ENCODE measurements around the gene CNTNAP2.

The CNTNAP2 gene

GRCh38 chr7:147012666-147013065 lies 896.1 kb downstream of the CNTNAP2 start:
- DNase-seq: no peak

GRCh38 chr7:147013825-147014224 lies 897.2 kb downstream of the CNTNAP2 start:
- no peak for DNase-seq

GRCh38 chr7:147014286-147014955 lies 897.8 kb downstream of the CNTNAP2 start:
- no peak for DNase-seq

GRCh38 chr7:147015999-147016398 lies 899.4 kb downstream of the CNTNAP2 start:
- no peak for DNase-seq

GRCh38 chr7:147022056-147022455 lies 905.5 kb downstream of the CNTNAP2 start:
- no peak for DNase-seq

GRCh38 chr7:147023440-147023839 lies 906.8 kb downstream of the CNTNAP2 start:
- DNase-seq: peak in 1 of 51 donors; percentile 3

- no peak for DNase-seq
Measured at GRCh38 chr7:147029953-147030352, 913.4 kb downstream of the CNTNAP2 start.

GRCh38 chr7:147033641-147034040 lies 917.0 kb downstream of the CNTNAP2 start:
- no peak for DNase-seq

- no peak for DNase-seq
Measured at GRCh38 chr7:147041438-147041837, 924.8 kb downstream of the CNTNAP2 start.

- DNase-seq: no peak
Measured at GRCh38 chr7:147044941-147045340, 928.3 kb downstream of the CNTNAP2 start.

GRCh38 chr7:147047696-147048095 lies 931.1 kb downstream of the CNTNAP2 start:
- no peak for DNase-seq

- DNase-seq: no peak
Measured at GRCh38 chr7:147048864-147049263, 932.3 kb downstream of the CNTNAP2 start.

GRCh38 chr7:147052818-147053217 lies 936.2 kb downstream of the CNTNAP2 start:
- no peak for DNase-seq

GRCh38 chr7:147053746-147054145 lies 937.1 kb downstream of the CNTNAP2 start:
- no peak for DNase-seq

GRCh38 chr7:147060070-147060469 lies 943.5 kb downstream of the CNTNAP2 start:
- DNase-seq: no peak

GRCh38 chr7:147062897-147063296 lies 946.3 kb downstream of the CNTNAP2 start:
- DNase-seq: peak in 1 of 51 donors; percentile 4

GRCh38 chr7:147068842-147069241 lies 952.2 kb downstream of the CNTNAP2 start:
- DNase-seq: no peak

- DNase-seq: no peak
Measured at GRCh38 chr7:147069771-147070170, 953.2 kb downstream of the CNTNAP2 start.

GRCh38 chr7:147070886-147071285 lies 954.3 kb downstream of the CNTNAP2 start:
- DNase-seq: no peak

- no peak for DNase-seq
Measured at GRCh38 chr7:147071536-147071935, 954.9 kb downstream of the CNTNAP2 start.

GRCh38 chr7:147078312-147078711 lies 961.7 kb downstream of the CNTNAP2 start:
- no peak for DNase-seq

GRCh38 chr7:147079083-147079482 lies 962.5 kb downstream of the CNTNAP2 start:
- DNase-seq: no peak

- no peak for DNase-seq
Measured at GRCh38 chr7:147079921-147080420, 963.4 kb downstream of the CNTNAP2 start.

- DNase-seq: no peak
Measured at GRCh38 chr7:147081117-147081516, 964.5 kb downstream of the CNTNAP2 start.
